ENCODE data around the gene CSKMT. TPM values are rescaled to one million over a fixed set of nuclear protein-coding genes. Genes with fewer than 3 reads are reported as not detected.
"Not testable (repeated sequence)": the region's sequence is repeated elsewhere in the genome, so short reads cannot be mapped to it uniquely, and the experiment has no call there.

Gene CSKMT
- polyA plus RNA-seq, 3 donors: 3.8 to 5.9 (median 4.6) TPM

GRCh38 chr11:62677156-62677555, 12.0 kb downstream of the CSKMT start:
- DNase-seq (ENCODE audit: extremely low read depth in 1 of 11, low read depth in 9 of 11, low spot score in 4 of 11): no peak

DNA sequence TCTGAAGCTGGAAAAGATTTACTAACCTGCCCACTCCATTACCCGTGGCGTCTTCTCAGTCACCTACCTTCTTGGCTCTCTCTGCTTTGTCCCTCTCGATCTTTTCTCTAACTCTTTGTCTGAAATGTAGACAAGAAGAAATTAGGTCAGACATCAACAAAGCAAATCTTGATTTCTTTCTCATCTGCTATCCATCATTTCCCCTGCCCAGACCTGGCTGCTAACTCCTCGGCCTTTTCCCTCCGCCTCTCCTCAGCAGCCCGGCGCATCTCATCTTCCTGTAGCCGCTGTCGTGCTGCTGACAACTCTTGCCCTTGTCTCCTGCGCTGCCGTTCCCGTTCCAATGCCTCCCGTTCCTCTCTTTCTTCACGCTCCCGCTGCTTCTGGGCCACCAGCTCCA, 12.6 kb downstream of the CSKMT start:
- DNase-seq (ENCODE audit: extremely low read depth in 1 of 11, low read depth in 9 of 11, low spot score in 4 of 11): no peak

DNA sequence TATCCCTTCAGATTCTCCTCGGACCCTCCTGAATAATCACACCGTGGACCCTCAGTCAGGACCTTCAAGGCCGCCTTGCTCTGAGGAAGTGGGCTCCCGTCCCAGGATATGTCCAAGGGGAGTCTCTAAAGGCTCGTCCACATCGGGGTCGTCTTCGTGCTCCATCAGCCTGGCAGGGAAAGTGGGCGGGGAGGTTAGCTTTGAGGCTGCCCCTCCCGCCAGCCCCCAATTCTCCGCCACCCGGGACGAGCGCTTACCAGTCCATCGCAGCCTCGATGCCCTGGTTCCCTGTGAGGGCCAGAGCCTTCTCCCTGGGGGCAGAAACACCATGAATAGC, 13.3 kb downstream of the CSKMT start:
- no peak for DNase-seq (ENCODE audit: extremely low read depth in 1 of 11, low read depth in 9 of 11, low spot score in 4 of 11)

- DNase-seq (ENCODE audit: extremely low read depth in 1 of 11, low read depth in 9 of 11, low spot score in 4 of 11): peak in 8 of 11 donors; percentile 75 to 85 (median 80)
These were observed 13.9 kb downstream of the CSKMT start, which contains the start of gene UBXN1 for GRCh38 chr11:62678770-62679696. UBXN1 (minus strand) TSS chr11:62679073; CDS start chr11:62678923, 150 bp downstream.

GRCh38 chr11:62680825-62681240, 15.7 kb downstream of the CSKMT start:
- no peak for DNase-seq (ENCODE audit: extremely low read depth in 1 of 11, low read depth in 9 of 11, low spot score in 4 of 11)

DNA sequence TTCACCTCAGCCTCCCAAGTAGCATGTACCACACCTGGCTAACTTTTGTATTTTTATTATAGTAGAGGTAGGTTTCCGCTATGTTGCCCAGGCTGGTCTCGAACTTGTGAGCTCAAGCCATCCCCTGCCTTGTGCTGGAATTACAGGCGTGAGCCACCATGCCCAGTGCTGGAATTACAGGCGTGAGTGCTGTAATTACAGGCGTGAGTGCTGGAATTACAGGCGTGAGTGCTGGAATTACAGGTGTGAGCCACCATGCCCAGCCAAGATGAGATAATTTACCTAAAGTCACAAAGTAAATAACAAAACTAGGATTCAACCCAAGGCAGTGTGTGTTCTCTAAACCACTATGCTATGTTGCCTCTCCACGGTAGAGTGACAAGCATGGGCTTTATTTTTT, 17.4 kb downstream of the CSKMT start:
- DNase-seq (ENCODE audit: extremely low read depth in 1 of 11, low read depth in 9 of 11, low spot score in 4 of 11): no peak

GRCh38 chr11:62687508-62688396, 22.6 kb downstream of the CSKMT start:
- DNase-seq (ENCODE audit: extremely low read depth in 1 of 11, low read depth in 9 of 11, low spot score in 4 of 11): no peak

DNA sequence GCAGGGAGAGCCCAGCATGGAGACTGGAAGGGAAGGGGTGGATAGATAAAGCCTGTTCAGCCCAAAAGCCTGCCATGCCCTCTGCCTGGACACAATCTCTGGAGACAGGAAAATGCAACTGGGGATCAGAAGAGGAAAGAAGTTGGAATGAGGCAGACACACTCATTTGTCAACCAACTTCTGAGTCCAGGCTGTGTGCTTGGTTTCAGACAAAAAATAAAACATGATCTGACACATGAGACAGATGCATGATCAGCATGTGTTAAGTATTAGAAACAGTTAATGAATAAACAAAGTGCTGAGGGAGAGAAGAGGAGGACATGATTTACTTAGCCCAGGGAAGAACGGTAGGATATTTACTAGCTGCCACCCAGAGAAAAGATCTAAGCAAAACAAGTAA, 23.4 kb downstream of the CSKMT start:
- no peak for DNase-seq (ENCODE audit: extremely low read depth in 1 of 11, low read depth in 9 of 11, low spot score in 4 of 11)

- no peak for DNase-seq (ENCODE audit: extremely low read depth in 1 of 11, low read depth in 9 of 11, low spot score in 4 of 11)
These were observed 24.5 kb downstream of the CSKMT start, which contains the start of gene LRRN4CL for GRCh38 chr11:62689421-62690183. LRRN4CL (minus strand) TSS chr11:62689530; CDS start chr11:62688508, 1,022 bp downstream.

GRCh38 chr11:62693624-62694023, 28.5 kb downstream of the CSKMT start:
- not testable (repeated sequence) for DNase-seq (ENCODE audit: extremely low read depth in 1 of 11, low read depth in 9 of 11, low spot score in 4 of 11)

DNA sequence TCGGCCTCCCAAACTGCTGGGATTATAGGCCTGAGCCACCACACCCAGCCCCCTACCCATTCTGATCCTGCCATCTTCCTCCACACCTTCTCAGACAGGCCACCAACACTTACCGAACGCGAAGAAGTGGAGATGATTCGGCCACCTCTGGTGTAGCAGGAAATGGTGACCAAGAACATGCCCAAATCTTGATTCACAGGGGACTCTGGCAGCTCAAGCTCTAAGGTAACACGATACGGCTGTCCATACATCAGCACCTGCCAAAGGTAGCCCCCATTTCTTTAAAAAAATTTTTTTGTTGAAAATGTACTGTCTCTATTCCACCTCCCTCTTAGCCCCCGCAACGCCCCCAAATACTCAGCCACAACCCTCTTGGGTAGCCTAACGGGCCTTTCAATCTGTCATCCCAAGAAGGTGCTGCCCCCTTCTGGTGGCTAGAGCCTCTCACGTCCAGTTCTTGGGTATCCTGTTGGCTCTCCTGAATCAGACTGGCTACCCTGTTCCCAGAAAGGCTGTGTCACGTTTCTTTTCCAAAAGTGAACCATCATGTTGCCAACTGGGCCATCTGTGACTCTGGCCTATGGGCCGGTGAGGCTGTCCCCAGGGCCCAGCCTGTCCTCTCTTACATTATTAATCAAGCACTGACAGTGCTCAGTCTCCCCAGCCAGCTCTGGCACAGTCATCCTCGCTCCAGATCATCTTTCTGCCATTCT, 29.5 kb downstream of the CSKMT start:
- DNase-seq (ENCODE audit: extremely low read depth in 1 of 11, low read depth in 9 of 11, low spot score in 4 of 11): no peak

- DNase-seq (ENCODE audit: extremely low read depth in 1 of 11, low read depth in 9 of 11, low spot score in 4 of 11): no peak
These were observed 37.1 kb downstream of the CSKMT start for GRCh38 chr11:62702246-62702645.

GRCh38 chr11:62703921-62704320, 38.8 kb downstream of the CSKMT start:
- not testable (repeated sequence) for DNase-seq (ENCODE audit: extremely low read depth in 1 of 11, low read depth in 9 of 11, low spot score in 4 of 11)

- no peak for DNase-seq (ENCODE audit: extremely low read depth in 1 of 11, low read depth in 9 of 11, low spot score in 4 of 11)
These were observed 40.3 kb downstream of the CSKMT start for GRCh38 chr11:62705413-62705812.

DNA sequence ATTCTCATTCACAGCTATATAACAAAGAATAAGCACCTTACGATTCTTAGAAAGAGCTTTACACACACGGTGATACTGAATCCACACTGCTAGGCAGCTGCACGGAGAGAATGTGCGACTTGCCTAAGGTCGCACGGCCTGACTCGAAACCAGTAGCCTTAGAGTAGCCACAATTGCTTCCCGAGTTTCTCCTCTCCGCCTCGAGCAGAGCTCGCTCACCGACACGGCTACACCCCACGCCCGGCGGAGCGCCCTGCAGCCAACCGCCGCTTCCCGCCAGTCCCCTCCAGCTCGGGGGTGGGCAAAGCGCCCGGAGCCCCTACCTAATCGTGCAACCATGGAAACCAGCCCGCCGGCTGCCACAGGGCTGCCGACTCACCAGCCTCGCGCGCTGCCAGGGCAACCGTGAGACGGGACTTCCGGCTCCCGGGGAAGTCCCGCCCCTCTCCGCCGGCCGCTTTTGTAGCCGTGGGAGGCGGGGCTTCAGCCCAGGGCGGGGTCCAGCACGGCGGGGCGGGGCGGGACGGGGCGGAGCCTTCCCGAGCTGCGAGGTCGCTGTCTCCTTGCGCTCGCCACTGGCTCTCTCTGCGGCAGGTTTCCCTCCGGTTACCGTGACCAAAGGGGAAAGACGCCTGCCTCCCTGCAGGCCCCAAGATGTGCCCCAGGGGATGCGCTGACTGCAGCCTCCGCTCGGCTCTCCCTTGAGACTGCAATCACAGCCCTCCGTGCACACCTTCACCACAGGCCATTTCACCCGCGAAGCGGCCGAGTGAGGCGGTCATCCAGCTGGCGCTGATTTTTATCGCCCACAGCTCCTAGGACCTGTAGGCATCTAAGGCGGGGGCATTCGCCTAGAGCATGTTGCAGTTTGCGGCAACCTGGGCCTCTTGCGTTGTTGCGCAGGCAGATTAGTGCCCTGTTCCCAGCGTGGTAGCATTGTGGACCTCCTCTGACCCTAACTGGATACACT, 41.1 kb downstream of the CSKMT start:
- peak in 10 of 11 donors; percentile 79 to 92 (median 90) for DNase-seq (ENCODE audit: extremely low read depth in 1 of 11, low read depth in 9 of 11, low spot score in 4 of 11)

- DNase-seq (ENCODE audit: extremely low read depth in 1 of 11, low read depth in 9 of 11, low spot score in 4 of 11): no peak
These were observed 41.7 kb downstream of the CSKMT start for GRCh38 chr11:62706850-62707247.

GRCh38 chr11:62707277-62707861, 42.3 kb downstream of the CSKMT start, which contains the start of the genes BSCL2 and GNG3:
BSCL2 (minus strand) TSS chr11:62707424; CDS start chr11:62707195, 229 bp downstream.
GNG3 (plus strand) TSS chr11:62707676; CDS start chr11:62708296, 620 bp downstream.
- peak in 9 of 11 donors; percentile 59 to 82 (median 76) for DNase-seq (ENCODE audit: extremely low read depth in 1 of 11, low read depth in 9 of 11, low spot score in 4 of 11)
